ENCODE measurements around the gene LY6G5B. TPM values are rescaled to one million over a fixed set of nuclear protein-coding genes. Genes with fewer than 3 reads are reported as not detected.

The LY6G5B gene
- total RNA-seq, 1 donor from 2014 or later, result 22.0 TPM

DNA sequence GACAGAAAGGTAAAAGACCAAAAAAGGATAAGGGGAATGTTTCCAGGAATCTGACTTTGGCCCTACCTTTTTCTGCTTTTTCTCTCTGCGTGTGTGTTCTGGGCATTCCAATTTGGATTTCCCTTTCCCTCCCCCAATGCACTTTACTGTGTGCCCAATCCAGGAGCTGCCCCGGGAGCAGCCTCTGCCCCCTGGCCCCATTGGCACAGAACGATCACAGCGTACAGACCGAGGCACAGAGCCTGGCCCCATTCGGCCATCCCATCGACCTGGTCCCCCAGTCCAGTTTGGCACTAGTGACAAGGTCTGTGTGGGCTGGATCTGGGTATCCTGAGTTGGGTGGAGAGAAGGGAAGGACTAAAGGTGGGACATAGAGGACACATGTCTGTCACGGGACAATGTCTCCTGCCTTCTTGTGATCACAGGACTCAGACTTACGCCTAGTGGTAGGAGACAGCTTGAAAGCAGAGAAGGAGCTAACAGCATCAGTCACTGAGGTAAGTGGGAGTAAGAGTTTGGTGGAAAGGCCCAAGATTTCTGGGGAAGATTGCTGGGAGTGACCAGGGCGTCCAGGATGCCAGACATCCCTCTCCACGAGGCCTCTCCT, 34.7 kb upstream of the LY6G5B start:
- DNase-seq (ENCODE audit: extremely low spot score, unreplicated experiment), result no peak
- Mint-ChIP-seq H3K36me3 (peaks cover 27% of the 10 kb centered on the region), H3K4me3 (no peak overlapping the region), H3K27me3 (no peaks in the 10 kb centered on the region), H3K27ac (no peak overlapping the region), H3K4me1 (ENCODE audit: unreplicated experiment) (no peaks in the 10 kb centered on the region), H3K9me3 (no peaks in the 10 kb centered on the region)
- TF ChIP-seq CTCF (conservative IDR thresholded peaks at IDR 0.05), result no peak

GRCh38 chr6:31636698-31637596, 32.8 kb upstream of the LY6G5B start:
- H3K4me1 Mint-ChIP-seq (ENCODE audit: unreplicated experiment), result no peaks in the 10 kb centered on the region
- no peak overlapping the region for H3K4me3 Mint-ChIP-seq

DNA sequence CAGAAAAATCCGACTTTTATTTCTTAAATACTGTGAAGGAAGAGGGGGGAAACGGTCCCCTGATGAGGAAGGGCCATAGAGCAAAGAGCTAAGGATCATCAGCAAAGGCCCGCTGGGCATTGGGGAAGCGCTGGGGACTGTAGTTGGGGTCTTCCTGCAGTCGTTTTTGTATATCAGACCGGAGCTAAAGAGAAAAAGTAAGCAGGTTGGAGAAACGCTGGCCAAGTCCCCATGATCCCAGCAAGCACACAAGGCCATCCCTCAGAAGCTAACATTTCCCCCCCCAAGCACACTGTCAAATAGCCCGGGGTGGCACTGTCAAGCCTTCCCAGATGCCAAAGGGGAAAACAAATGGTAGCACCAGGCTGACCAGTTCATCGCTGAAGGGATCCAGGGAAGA, 30.7 kb upstream of the LY6G5B start:
- Mint-ChIP-seq H3K27me3 (no peaks in the 10 kb centered on the region), H3K36me3 (peaks cover 27% of the 10 kb centered on the region), H3K9me3 (no peaks in the 10 kb centered on the region), H3K27ac (no peak overlapping the region), H3K4me1 (ENCODE audit: unreplicated experiment) (no peaks in the 10 kb centered on the region), H3K4me3 (no peak overlapping the region)
- DNase-seq (ENCODE audit: extremely low spot score, unreplicated experiment), result no peak
- TF ChIP-seq CTCF (conservative IDR thresholded peaks at IDR 0.05), result no peak

More at GRCh38 chr6:31636698-31637596, 32.8 kb upstream of the LY6G5B start:
- no peak for TF ChIP-seq CTCF (conservative IDR thresholded peaks at IDR 0.05)
- H3K9me3 Mint-ChIP-seq, result no peaks in the 10 kb centered on the region
- peaks cover 29% of the 10 kb centered on the region for H3K36me3 Mint-ChIP-seq
- no peak overlapping the region for H3K27ac Mint-ChIP-seq
- no peaks in the 10 kb centered on the region for H3K27me3 Mint-ChIP-seq
- no peak for DNase-seq (ENCODE audit: extremely low spot score, unreplicated experiment)

GRCh38 chr6:31639449-31639861, 30.3 kb upstream of the LY6G5B start:
- no peak for TF ChIP-seq CTCF (conservative IDR thresholded peaks at IDR 0.05)
- Mint-ChIP-seq H3K9me3 (no peaks in the 10 kb centered on the region), H3K27ac (no peak overlapping the region), H3K4me1 (ENCODE audit: unreplicated experiment) (no peaks in the 10 kb centered on the region), H3K36me3 (peaks cover 25% of the 10 kb centered on the region), H3K4me3 (no peak overlapping the region), H3K27me3 (no peaks in the 10 kb centered on the region)
- DNase-seq (ENCODE audit: extremely low spot score, unreplicated experiment), result no peak

GRCh38 chr6:31640612-31641011, 29.2 kb upstream of the LY6G5B start:
- H3K27ac Mint-ChIP-seq, result no peak overlapping the region

More at GRCh38 chr6:31640612-31641011, 29.2 kb upstream of the LY6G5B start:
- no peak for DNase-seq (ENCODE audit: extremely low spot score, unreplicated experiment)
- Mint-ChIP-seq H3K27me3 (no peaks in the 10 kb centered on the region), H3K4me3 (no peak overlapping the region), H3K4me1 (ENCODE audit: unreplicated experiment) (no peaks in the 10 kb centered on the region), H3K9me3 (no peaks in the 10 kb centered on the region), H3K36me3 (peaks cover 31% of the 10 kb centered on the region)
- TF ChIP-seq CTCF (conservative IDR thresholded peaks at IDR 0.05), result no peak

Measured in type B pancreatic cell (in vitro differentiated cells).